K562 (cell line): ENCODE data around the gene KAT5. TPM values are rescaled to one million over a fixed set of nuclear protein-coding genes. Genes with fewer than 3 reads are reported as not detected.
A peak's percentile ranks its signal among the peaks of the same experiment; 100 is the strongest.

Experiments used
- MGA ChIP-seq: fragments of 450-650 bp; IDR thresholded peaks from 2 replicates; pipeline ENCODE4 v1.6.1; 2016; ENCODE audit warnings: mild to moderate bottlenecking, moderate library complexity
- POU5F1 ChIP-seq: fragments of 150-350 bp; IDR thresholded peaks from 2 replicates; pipeline ENCODE4 v1.6.1; 2014; ENCODE audit warnings: borderline replicate concordance, low read length, low read depth, mild to moderate bottlenecking; ENCODE audit not compliant: partially characterized antibody
- PRDM10 ChIP-seq: fragments of 450-650 bp; IDR thresholded peaks from 2 replicates; pipeline ENCODE4 v1.6.1; 2018; ENCODE audit not compliant: partially characterized antibody
- ZBTB26 ChIP-seq: fragments of 450-650 bp; formaldehyde crosslinking; IDR thresholded peaks from 2 replicates; pipeline ENCODE4 v1.4.0; 2022; ENCODE audit warnings: missing genetic modification characterization
- ZNF324 ChIP-seq: fragments of 250-450 bp; sonication (Bioruptor Pico); IDR thresholded peaks from 2 replicates; pipeline ENCODE4 v1.4.0; 2020; ENCODE audit warnings: mild to moderate bottlenecking
- polyA plus RNA-seq, 8 experiments: library from polyadenylated mRNA; depleted of rRNA in 4 of 8; stranded (reverse) in 5 of 8; unstranded in 3 of 8; fragments of >200 nt; fragmentation: Nextera tagmentation in 2 of 8; fragmentation: Illumina TruSeq in 1 of 8; extraction: Ambion mirVana in 2 of 8; extraction: Trizol in 1 of 8; gene quantifications; 2 replicates each; pipeline versions ENCODE4 v1.2.1 to v1.2.3, GENCODE V29; 2011 to 2014; ENCODE audit warnings: inconsistent platforms in 1 of 8, missing spikeins in 1 of 8
- total RNA-seq, 7 experiments: library from RNA; depleted of rRNA in 6 of 7; stranded (reverse); fragments of >200 nt in 6 of 7; fragmentation: Illumina TruSeq in 2 of 7; extraction: Trizol in 2 of 7; gene quantifications; 2 replicates each; pipeline versions ENCODE4 v1.2.1 to v1.2.3, GENCODE V29; 2011 to 2021; ENCODE audit warnings: low replicate concordance in 1 of 7
- TF ChIP-seq, protein P1 (sequence below): sonication (generic); formaldehyde crosslinking; IDR thresholded peaks from 2 replicates; pipeline ENCODE4 v1.8.0; 2022; ENCODE audit warnings: mild to moderate bottlenecking, missing genetic modification reagents, borderline replicate concordance

KAT5 gene
- total and polyA plus RNA-seq, 9 of the 15 experiments (the other 6 are each of a cell fraction or from before 2014, with no cell fraction given), result 3.6 to 76.8 (median 52.7) TPM

DNA sequence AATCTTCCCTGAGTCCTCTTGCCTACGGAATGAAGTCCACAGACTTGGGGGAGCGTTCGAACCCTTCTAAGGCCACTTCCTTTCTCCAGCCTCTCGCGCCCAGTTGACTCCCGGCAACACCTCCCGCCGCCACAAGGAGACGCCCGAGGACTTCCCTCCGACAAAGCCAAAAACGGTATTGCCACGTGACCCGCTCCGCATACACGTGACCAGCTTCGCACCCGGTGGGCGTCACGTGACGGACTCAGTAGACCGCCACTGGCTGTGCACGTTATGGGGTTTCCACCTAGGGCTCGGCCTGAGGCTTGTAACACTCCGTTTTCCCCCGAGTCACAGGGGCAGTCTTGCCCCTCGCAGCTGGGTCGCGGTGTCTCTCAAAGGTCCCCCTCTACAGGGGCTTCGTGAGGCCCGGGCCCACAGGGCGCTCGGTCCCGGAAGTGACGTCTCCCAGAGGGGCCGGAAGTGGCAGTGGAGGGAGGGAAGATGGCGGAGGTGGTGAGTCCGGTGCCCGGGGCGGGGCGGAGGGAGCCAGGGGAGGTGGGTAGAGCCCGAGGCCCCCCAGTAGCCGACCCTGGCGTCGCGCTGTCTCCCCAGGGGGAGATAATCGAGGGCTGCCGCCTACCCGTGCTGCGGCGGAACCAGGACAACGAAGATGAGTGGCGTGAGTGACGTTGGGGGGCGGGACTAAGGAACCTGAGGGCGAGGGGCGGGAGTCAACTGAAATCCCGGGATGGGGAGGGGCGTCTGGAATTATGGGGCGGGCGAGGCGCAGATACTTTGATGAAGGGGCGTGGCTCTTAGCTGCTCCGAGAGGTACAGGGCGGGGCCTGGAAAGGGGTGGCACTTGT lies at the start of gene KAT5 (continued):
- no peak for TF ChIP-seq ZBTB26 (CRISPR knock-in tag)
- peak; percentile 39; the same call in 1 of the 2 replicates for TF ChIP-seq ZNF324 (CRISPR knock-in tag)
- peak; percentile 56 for TF ChIP-seq POU5F1
- TF ChIP-seq PRDM10, result peak; percentile 29
- TF ChIP-seq MGA, result peak; percentile 100
- TF ChIP-seq, protein P1, sequence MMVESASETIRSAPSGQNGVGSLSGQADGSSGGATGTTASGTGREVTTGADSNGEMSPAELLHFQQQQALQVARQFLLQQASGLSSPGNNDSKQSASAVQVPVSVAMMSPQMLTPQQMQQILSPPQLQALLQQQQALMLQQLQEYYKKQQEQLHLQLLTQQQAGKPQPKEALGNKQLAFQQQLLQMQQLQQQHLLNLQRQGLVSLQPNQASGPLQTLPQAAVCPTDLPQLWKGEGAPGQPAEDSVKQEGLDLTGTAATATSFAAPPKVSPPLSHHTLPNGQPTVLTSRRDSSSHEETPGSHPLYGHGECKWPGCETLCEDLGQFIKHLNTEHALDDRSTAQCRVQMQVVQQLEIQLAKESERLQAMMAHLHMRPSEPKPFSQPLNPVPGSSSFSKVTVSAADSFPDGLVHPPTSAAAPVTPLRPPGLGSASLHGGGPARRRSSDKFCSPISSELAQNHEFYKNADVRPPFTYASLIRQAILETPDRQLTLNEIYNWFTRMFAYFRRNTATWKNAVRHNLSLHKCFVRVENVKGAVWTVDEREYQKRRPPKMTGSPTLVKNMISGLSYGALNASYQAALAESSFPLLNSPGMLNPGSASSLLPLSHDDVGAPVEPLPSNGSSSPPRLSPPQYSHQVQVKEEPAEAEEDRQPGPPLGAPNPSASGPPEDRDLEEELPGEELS (CRISPR knock-in tag), result peak; percentile 91
